ENCODE results near the gene NDUFAF7.
"Not testable (repeated sequence)": the region's sequence is repeated elsewhere in the genome, so short reads cannot be mapped to it uniquely, and the experiment has no call there.

NDUFAF7 gene

GRCh38 chr2:37215250-37215649, 16.2 kb upstream of the NDUFAF7 start:
- DNase-seq (ENCODE audit: low read depth in 2 of 3, low spot score in 2 of 3): no peak

- no peak for DNase-seq (ENCODE audit: low read depth in 2 of 3, low spot score in 2 of 3)
These were observed 12.4 kb upstream of the NDUFAF7 start for GRCh38 chr2:37219046-37219445.

GRCh38 chr2:37223131-37223530, 8.3 kb upstream of the NDUFAF7 start:
- no peak for DNase-seq (ENCODE audit: low read depth in 2 of 3, low spot score in 2 of 3)

- DNase-seq (ENCODE audit: low read depth in 2 of 3, low spot score in 2 of 3): no peak
These were observed 7.4 kb upstream of the NDUFAF7 start for GRCh38 chr2:37224063-37224462.

GRCh38 chr2:37225129-37225528, 6.3 kb upstream of the NDUFAF7 start:
- DNase-seq (ENCODE audit: low read depth in 2 of 3, low spot score in 2 of 3): not testable (repeated sequence)

GRCh38 chr2:37226863-37227262, 4.6 kb upstream of the NDUFAF7 start:
- DNase-seq (ENCODE audit: low read depth in 2 of 3, low spot score in 2 of 3): no peak

- no peak for DNase-seq (ENCODE audit: low read depth in 2 of 3, low spot score in 2 of 3)
These were observed 2.7 kb upstream of the NDUFAF7 start for GRCh38 chr2:37228788-37229187.

- DNase-seq (ENCODE audit: low read depth in 2 of 3, low spot score in 2 of 3): no peak
These were observed 877 bp upstream of the NDUFAF7 start for GRCh38 chr2:37230581-37230980.

GRCh38 chr2:37232131-37232933, 874 bp downstream of the NDUFAF7 start:
- DNase-seq (ENCODE audit: low read depth in 2 of 3, low spot score in 2 of 3): no peak

GRCh38 chr2:37243435-37243834, 12.0 kb downstream of the NDUFAF7 start:
- no peak for DNase-seq (ENCODE audit: low read depth in 2 of 3, low spot score in 2 of 3)

GRCh38 chr2:37244017-37244416, 12.6 kb downstream of the NDUFAF7 start:
- no peak for DNase-seq (ENCODE audit: low read depth in 2 of 3, low spot score in 2 of 3)

GRCh38 chr2:37244755-37245154, 13.3 kb downstream of the NDUFAF7 start:
- DNase-seq (ENCODE audit: low read depth in 2 of 3, low spot score in 2 of 3): no peak

GRCh38 chr2:37246205-37246604, 14.7 kb downstream of the NDUFAF7 start:
- DNase-seq (ENCODE audit: low read depth in 2 of 3, low spot score in 2 of 3): no peak

GRCh38 chr2:37250869-37251740, 19.6 kb downstream of the NDUFAF7 start:
- DNase-seq (ENCODE audit: low read depth in 2 of 3, low spot score in 2 of 3): no peak

GRCh38 chr2:37262522-37262921, 31.1 kb downstream of the NDUFAF7 start:
- DNase-seq (ENCODE audit: low read depth in 2 of 3, low spot score in 2 of 3): no peak

- DNase-seq (ENCODE audit: low read depth in 2 of 3, low spot score in 2 of 3): no peak
These were observed 32.4 kb downstream of the NDUFAF7 start for GRCh38 chr2:37263839-37264238.

- DNase-seq (ENCODE audit: low read depth in 2 of 3, low spot score in 2 of 3): no peak
These were observed 36.2 kb downstream of the NDUFAF7 start for GRCh38 chr2:37267685-37268084.

- DNase-seq (ENCODE audit: low read depth in 2 of 3, low spot score in 2 of 3): no peak
These were observed 36.7 kb downstream of the NDUFAF7 start for GRCh38 chr2:37268111-37268510.

GRCh38 chr2:37271376-37272067, 40.1 kb downstream of the NDUFAF7 start:
- DNase-seq (ENCODE audit: low read depth in 2 of 3, low spot score in 2 of 3): no peak

- DNase-seq (ENCODE audit: low read depth in 2 of 3, low spot score in 2 of 3): no peak
These were observed 43.0 kb downstream of the NDUFAF7 start for GRCh38 chr2:37274359-37274965.

GRCh38 chr2:37276291-37276690, 44.8 kb downstream of the NDUFAF7 start:
- DNase-seq (ENCODE audit: low read depth in 2 of 3, low spot score in 2 of 3): no peak

Measured in activated CD8-positive, alpha-beta memory T cell treated with anti-CD3 and anti-CD28 coated beads for 48 hours (primary cell).